Esophagus (tissue), 2 donors: Measurements from ENCODE around the gene HSFY1. TPM values are rescaled to one million over a fixed set of nuclear protein-coding genes. Genes with fewer than 3 reads are reported as not detected.
"Not testable (repeated sequence)": the region's sequence is repeated elsewhere in the genome, so short reads cannot be mapped to it uniquely, and the experiment has no call there.

Experiments
- H3K27ac ChIP-seq, 2 donors: one replicate each; pipeline ENCODE4 v1.5.1; 2013; ENCODE audit warnings: low read depth in 2 of 2, mild to moderate bottlenecking in 2 of 2, inconsistent platforms in 1 of 2, low read length in 1 of 2, moderate library complexity in 1 of 2
- H3K27me3 ChIP-seq, 2 donors: one replicate each; pipeline ENCODE4 v1.6.1; 2013; ENCODE audit warnings: low read length in 2 of 2, control low read depth in 1 of 2, mild to moderate bottlenecking in 1 of 2; ENCODE audit not compliant: insufficient read depth in 2 of 2, control insufficient read depth in 1 of 2
- H3K36me3 ChIP-seq, 2 donors: one replicate each; pipeline ENCODE4 v1.6.1; 2013; ENCODE audit warnings: low read length in 1 of 2; ENCODE audit not compliant: control insufficient read depth in 2 of 2, insufficient read depth in 2 of 2
- H3K4me1 ChIP-seq, 2 donors: one replicate each; pipeline ENCODE4 v1.6.1; 2013; ENCODE audit warnings: low read length in 1 of 2; ENCODE audit not compliant: control insufficient read depth in 2 of 2, insufficient read depth in 2 of 2
- H3K4me3 ChIP-seq, 2 donors: one replicate each; pipeline ENCODE4 v1.5.1; 2013; ENCODE audit warnings: low read length in 2 of 2, mild to moderate bottlenecking in 2 of 2, low read depth in 1 of 2, moderate library complexity in 1 of 2
- H3K9me3 ChIP-seq, 2 donors: one replicate each; pipeline ENCODE4 v1.6.1; 2013; ENCODE audit warnings: mild to moderate bottlenecking in 2 of 2, low read depth in 1 of 2, low read length in 1 of 2, moderate library complexity in 1 of 2; ENCODE audit not compliant: control insufficient read depth in 2 of 2, insufficient read depth in 1 of 2
- WGBS, 2 donors: extraction: QIAGEN DNeasy Blood & Tissue Kit; methylation state at CpG; one replicate each; pipeline ENCODE4 v1.1.7; 2013; 5-methylcytosine and 5-hydroxymethylcytosine counted together
- polyA plus RNA-seq, 2 donors: library from polyadenylated mRNA; stranded (reverse); fragments of 200-250 nt; gene quantifications; one replicate each; pipeline ENCODE4 v1.2.3, GENCODE V29; 2013
- donor health status: healthy with polysubstance abuse.
- donor health status: Bipolar disorder and iron deficiency.

HSFY1 gene, protein sequence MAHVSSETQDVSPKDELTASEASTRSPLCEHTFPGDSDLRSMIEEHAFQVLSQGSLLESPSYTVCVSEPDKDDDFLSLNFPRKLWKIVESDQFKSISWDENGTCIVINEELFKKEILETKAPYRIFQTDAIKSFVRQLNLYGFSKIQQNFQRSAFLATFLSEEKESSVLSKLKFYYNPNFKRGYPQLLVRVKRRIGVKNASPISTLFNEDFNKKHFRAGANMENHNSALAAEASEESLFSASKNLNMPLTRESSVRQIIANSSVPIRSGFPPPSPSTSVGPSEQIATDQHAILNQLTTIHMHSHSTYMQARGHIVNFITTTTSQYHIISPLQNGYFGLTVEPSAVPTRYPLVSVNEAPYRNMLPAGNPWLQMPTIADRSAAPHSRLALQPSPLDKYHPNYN
- polyA plus RNA-seq: under 1 TPM in 1 of 2 donors, not detected in 1; 0.10 TPM

DNA sequence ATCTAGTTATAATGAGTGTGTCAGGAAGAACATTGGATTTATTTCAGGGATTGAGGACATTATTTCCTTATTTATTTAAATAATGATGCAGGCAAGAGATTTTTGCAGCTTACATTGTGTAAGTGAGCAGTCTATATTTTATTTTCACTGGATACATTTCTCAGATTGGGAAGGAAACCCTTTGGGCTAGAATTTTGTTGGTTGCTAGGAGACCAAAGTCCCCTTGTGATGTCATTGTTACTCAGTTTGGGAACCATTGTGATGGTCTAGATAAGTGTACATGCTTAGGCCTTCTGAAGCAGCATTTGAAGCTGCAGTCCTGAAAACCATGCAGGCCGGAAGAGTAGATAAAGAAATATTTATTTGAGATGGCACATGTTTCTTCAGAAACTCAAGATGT is at the start of gene HSFY1:
HSFY1 (plus strand) TSS at position 301 of the 400 bp plus-strand sequence; CDS start at position 369, 68 bp downstream.
- H3K27ac ChIP-seq, H3K36me3 ChIP-seq, H3K9me3 ChIP-seq, H3K4me3 ChIP-seq, H3K27me3 ChIP-seq, H3K4me1 ChIP-seq: not testable (repeated sequence)
- WGBS, 2 donors: no CpG with 5 or more reads among the region's 1 CpG

DNA sequence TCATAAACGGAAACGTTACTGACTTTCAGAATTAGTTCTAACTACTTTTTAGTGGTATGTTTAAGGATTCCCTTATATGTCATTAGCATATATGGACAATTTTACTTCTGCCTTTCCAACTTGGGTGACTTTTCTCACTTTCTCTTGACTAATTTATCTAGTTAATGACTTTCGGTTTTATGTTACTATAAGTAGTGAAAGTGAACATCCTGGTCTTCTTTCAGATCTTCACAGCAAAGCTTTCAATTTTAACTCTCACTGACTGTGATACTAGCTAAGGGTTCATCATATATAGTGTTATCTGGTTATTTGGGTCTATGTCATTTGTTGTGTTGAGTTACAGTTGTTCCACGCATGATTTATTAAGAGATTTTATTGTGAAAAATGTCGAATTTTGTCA is 42.3 kb upstream of the HSFY1 start:
- H3K4me3 ChIP-seq, H3K27me3 ChIP-seq, H3K4me1 ChIP-seq, H3K36me3 ChIP-seq, H3K27ac ChIP-seq, H3K9me3 ChIP-seq: not testable (repeated sequence)
- WGBS, 2 donors: no CpG with 5 or more reads among the region's 5 CpGs

DNA sequence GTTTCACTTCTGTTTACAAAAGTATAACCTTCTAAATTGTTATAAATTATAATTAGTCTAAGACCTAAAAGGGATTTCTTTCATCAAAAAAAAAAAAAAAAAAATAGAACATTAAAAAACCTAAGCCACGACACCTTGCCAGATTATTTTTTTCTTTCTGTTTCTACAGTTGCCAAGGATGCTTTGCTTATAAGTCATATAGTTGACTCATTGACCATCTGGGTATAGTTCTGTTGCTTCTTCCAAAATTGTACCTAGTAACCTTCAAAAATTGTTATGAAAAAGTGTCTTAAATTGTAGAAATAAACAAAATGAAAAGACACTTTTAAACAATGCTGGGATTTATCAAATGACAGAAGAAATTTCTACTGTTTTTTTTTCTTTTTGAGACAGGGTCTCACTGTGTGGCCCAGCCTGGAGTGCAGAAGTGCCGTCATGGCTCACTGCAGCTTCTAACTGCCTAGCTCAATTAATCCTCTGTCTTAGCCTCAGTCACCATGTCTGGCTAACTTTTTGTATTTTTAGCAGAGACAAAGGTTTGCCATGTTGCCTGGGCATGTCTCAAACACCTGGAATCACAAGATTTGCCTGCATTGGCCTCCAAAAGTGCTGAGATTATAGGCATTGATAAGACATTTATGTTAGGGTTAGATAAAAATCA is 15.4 kb upstream of the HSFY1 start:
- H3K36me3 ChIP-seq, H3K27ac ChIP-seq, H3K4me1 ChIP-seq, H3K4me3 ChIP-seq, H3K9me3 ChIP-seq, H3K27me3 ChIP-seq: not testable (repeated sequence)
- no CpG with 5 or more reads among the region's 2 CpGs for WGBS, 2 donors

DNA sequence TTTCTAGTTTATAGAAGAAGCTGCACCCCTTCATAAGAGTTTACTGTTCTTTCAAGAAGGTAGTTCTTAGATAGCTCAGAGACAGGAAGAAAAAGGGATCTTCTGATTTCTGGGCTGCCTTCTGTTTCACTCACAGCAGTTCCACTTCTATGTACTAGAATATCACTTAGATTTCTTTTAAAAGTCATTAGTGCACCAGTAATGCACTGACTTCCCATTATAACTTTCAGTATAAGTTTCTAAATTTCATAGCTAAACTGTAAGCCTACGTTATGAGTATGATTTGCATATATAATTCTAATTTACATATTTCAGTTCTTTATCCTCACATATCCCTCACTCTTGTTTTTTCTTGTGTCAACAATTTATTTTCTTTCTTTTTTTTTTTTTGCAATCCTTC is 7.6 kb upstream of the HSFY1 start:
- not testable (repeated sequence) for H3K9me3 ChIP-seq, H3K4me3 ChIP-seq, H3K27ac ChIP-seq, H3K4me1 ChIP-seq, H3K36me3 ChIP-seq, H3K27me3 ChIP-seq
- no CpG with 5 or more reads among the region's 1 CpG for WGBS, 2 donors

DNA sequence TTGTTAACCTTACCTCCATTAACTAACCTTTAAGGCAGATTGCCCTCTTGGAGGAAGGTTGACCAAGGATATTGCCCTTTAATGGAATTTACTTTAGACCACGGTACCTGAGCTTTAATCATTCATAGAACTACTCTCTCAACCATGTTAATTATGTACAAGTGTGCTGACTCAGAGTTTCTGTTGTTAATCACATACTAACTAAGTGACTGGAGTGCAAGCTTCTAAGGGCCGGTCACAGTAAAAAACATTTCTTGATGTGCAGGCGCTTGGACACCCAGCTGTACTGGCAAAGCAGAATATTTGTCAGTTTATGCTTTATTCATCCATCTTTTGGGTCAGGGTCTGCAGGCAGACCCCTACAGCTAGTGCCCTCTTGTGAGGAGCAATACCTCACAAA is 6.6 kb downstream of the HSFY1 start:
- not testable (repeated sequence) for H3K4me1 ChIP-seq, H3K36me3 ChIP-seq, H3K4me3 ChIP-seq, H3K27me3 ChIP-seq, H3K9me3 ChIP-seq, H3K27ac ChIP-seq
- WGBS, 2 donors: no CpG with 5 or more reads among the region's 3 CpGs

DNA sequence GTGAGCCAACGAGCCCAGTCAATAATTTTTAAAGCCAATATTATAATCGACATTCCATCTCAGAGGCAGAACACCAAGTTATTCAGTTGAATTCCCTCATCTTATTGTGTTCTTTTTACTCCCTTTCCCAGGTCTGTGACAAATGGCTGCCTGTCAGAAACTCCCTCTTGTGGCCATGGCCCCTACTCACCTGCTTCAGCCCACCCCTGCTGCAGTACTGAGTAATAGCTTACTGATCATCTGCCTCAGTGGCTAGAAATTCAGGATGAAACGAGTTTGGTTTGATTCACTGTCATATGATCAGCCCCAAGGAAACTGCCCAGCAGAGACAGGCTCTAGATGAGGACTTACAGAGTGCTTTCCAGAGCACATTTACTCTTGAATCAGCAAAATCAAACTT is 19.4 kb downstream of the HSFY1 start:
- not testable (repeated sequence) for H3K9me3 ChIP-seq, H3K4me1 ChIP-seq, H3K36me3 ChIP-seq, H3K27ac ChIP-seq, H3K27me3 ChIP-seq, H3K4me3 ChIP-seq
- WGBS, 2 donors: no CpG with 5 or more reads among the region's 3 CpGs

Other genes starting within 250 kb of the HSFY1 start
- under 1 TPM in 1 of 2 donors, not detected in 1; 0.24 TPM for gene HSFY2, start 227.0 kb downstream of the HSFY1 start, polyA plus RNA-seq